ENCODE measurements around the gene TSPAN14. TPM values are rescaled to one million over a fixed set of nuclear protein-coding genes. Genes with fewer than 3 reads are reported as not detected.
A peak's percentile ranks its signal among the peaks of the same experiment; 100 is the strongest.

TSPAN14 gene
- total RNA-seq, 1 donor from 2014 or later, result 21.1 TPM

DNA sequence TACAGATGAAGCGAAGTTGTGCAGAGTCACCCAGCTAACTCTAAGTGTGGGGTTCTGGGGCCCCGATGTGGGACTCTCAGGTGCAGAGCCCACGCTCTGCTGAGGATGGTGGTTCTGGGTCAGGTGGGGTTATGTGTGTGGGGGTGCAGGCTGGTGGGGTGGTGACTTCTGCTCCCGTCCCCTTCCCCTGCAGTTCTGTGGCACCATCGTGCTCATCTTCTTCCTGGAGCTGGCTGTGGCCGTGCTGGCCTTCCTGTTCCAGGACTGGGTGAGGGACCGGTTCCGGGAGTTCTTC is 54.9 kb downstream of the TSPAN14 start:
- Histone ChIP-seq H3K4me3 (ENCODE audit: low read depth, low read length) (no peak overlapping the region), H3K27me3 (ENCODE audit: control insufficient read depth, insufficient read depth, low read length) (no peaks in the 10 kb centered on the region), H3K36me3 (ENCODE audit: control insufficient read depth, insufficient read depth, low read length) (peaks cover 29% of the 10 kb centered on the region)
- DNase-seq (ENCODE audit: low read depth) (no peak), FAIRE-seq (no peak)
- no peak for TF ChIP-seq CTCF (IDR thresholded peaks at IDR 0.05; ENCODE audit: insufficient read depth, low read length, severe bottlenecking)

GRCh38 chr10:80509403-80510161 is 55.5 kb downstream of the TSPAN14 start:
- DNase-seq (ENCODE audit: low read depth), result peak; percentile 82

GRCh38 chr10:80512031-80512526 is 58.0 kb downstream of the TSPAN14 start:
- TF ChIP-seq CTCF (IDR thresholded peaks at IDR 0.05; ENCODE audit: insufficient read depth, low read length, severe bottlenecking), result no peak
- H3K36me3 ChIP-seq (ENCODE audit: control insufficient read depth, insufficient read depth, low read length), result peaks cover 40% of the 10 kb centered on the region
- DNase-seq (ENCODE audit: low read depth) (no peak), FAIRE-seq (no peak)
- no peaks in the 10 kb centered on the region for H3K27me3 ChIP-seq (ENCODE audit: control insufficient read depth, insufficient read depth, low read length)
- no peak overlapping the region for H3K4me3 ChIP-seq (ENCODE audit: low read depth, low read length)

More at GRCh38 chr10:80509403-80510161, 55.5 kb downstream of the TSPAN14 start:
- no peak for TF ChIP-seq CTCF (IDR thresholded peaks at IDR 0.05; ENCODE audit: insufficient read depth, low read length, severe bottlenecking)
- peaks cover 32% of the 10 kb centered on the region for H3K36me3 ChIP-seq (ENCODE audit: control insufficient read depth, insufficient read depth, low read length)
- no peak overlapping the region for H3K4me3 ChIP-seq (ENCODE audit: low read depth, low read length)
- H3K27me3 ChIP-seq (ENCODE audit: control insufficient read depth, insufficient read depth, low read length), result no peaks in the 10 kb centered on the region
- no peak for FAIRE-seq

- no peaks in the 10 kb centered on the region for H3K27me3 ChIP-seq (ENCODE audit: control insufficient read depth, insufficient read depth, low read length)
- DNase-seq (ENCODE audit: low read depth) (no peak), FAIRE-seq (no peak)
- no peak for TF ChIP-seq CTCF (IDR thresholded peaks at IDR 0.05; ENCODE audit: insufficient read depth, low read length, severe bottlenecking)
- peaks cover 39% of the 10 kb centered on the region for H3K36me3 ChIP-seq (ENCODE audit: control insufficient read depth, insufficient read depth, low read length)
- no peak overlapping the region for H3K4me3 ChIP-seq (ENCODE audit: low read depth, low read length)
These were observed 59.0 kb downstream of the TSPAN14 start for GRCh38 chr10:80513106-80513505.

- FAIRE-seq (no peak), DNase-seq (ENCODE audit: low read depth) (no peak)
- Histone ChIP-seq H3K36me3 (ENCODE audit: control insufficient read depth, insufficient read depth, low read length) (peaks cover 36% of the 10 kb centered on the region), H3K4me3 (ENCODE audit: low read depth, low read length) (no peak overlapping the region), H3K27me3 (ENCODE audit: control insufficient read depth, insufficient read depth, low read length) (no peaks in the 10 kb centered on the region)
- no peak for TF ChIP-seq CTCF (IDR thresholded peaks at IDR 0.05; ENCODE audit: insufficient read depth, low read length, severe bottlenecking)
These were observed 61.4 kb downstream of the TSPAN14 start for GRCh38 chr10:80515511-80515910.

- FAIRE-seq, result no peak
- no peak for DNase-seq (ENCODE audit: low read depth)
- Histone ChIP-seq H3K27me3 (ENCODE audit: control insufficient read depth, insufficient read depth, low read length) (no peaks in the 10 kb centered on the region), H3K4me3 (ENCODE audit: low read depth, low read length) (no peak overlapping the region), H3K36me3 (ENCODE audit: control insufficient read depth, insufficient read depth, low read length) (peaks cover 36% of the 10 kb centered on the region)
- TF ChIP-seq CTCF (IDR thresholded peaks at IDR 0.05; ENCODE audit: insufficient read depth, low read length, severe bottlenecking), result no peak
These were observed 61.8 kb downstream of the TSPAN14 start for GRCh38 chr10:80515941-80516340.

All from bronchial epithelial cell (primary cell).